AG09309 (cell line): Measurements from ENCODE around the gene PRIMA1.

Source experiments
- DNase-seq: peaks from one replicate; pipeline ENCODE4 v3.0.0-alpha.2; 2010; ENCODE audit warnings: low read depth
- H3K4me3 ChIP-seq: 2 replicates; pipeline ENCODE4 v1.5.1; 2011; ENCODE audit warnings: mild to moderate bottlenecking, low read depth, low read length, moderate library complexity; ENCODE audit not compliant: control insufficient read depth
- CTCF ChIP-seq: IDR thresholded peaks from 2 replicates; pipeline ENCODE4 v1.5.1; 2011; ENCODE audit warnings: mild to moderate bottlenecking, low read depth, low read length, inconsistent platforms; ENCODE audit not compliant: insufficient read depth, control insufficient read depth; ENCODE audit errors: missing control alignments

Gene PRIMA1, protein sequence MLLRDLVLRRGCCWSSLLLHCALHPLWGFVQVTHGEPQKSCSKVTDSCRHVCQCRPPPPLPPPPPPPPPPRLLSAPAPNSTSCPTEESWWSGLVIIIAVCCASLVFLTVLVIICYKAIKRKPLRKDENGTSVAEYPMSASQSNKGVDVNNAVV

GRCh38 chr14:93788293-93788542, at the start of gene PRIMA1:
Gene PRIMA1 (minus strand): TSS chr14:93788485. CDS start chr14:93787718, 767 bp downstream.
- no peak within 1 kb of the TSS; the same call in 1 of the 2 replicates for H3K4me3 ChIP-seq
- TF ChIP-seq CTCF, result no peak
- DNase-seq, result no peak

DNA sequence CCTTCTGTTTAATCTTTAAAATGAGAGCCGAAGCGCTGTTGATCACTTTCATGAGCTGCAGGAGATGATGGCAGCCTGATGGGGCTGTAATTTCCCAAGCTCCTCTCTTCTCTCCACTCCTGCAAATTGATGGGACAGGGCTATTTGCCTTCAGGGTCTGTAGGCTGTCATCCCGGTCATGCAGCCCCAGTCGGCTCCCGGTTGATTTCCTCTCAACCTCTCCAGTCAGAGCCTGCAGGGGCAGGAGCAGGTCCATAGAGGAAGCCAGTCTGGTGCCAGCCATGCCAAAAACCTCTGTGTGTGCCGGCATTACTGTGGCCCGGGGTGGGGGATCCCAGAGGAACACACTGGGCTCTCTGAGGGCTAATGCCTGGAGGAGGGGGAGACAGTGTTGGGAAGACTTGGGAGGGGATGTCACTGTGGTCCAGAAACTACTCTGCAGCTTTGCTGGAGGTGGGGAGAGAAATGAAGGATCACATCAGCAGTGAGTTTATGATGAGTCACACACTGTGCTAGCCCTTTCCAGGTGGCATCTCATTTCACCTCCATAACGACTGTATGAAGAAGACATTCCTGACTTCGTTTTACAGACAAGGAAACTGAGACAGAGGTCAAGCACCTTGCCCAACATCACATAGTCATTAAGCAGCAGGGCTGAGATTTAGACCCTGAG, 46.5 kb upstream of the PRIMA1 start:
- no peak for TF ChIP-seq CTCF
- no peak overlapping the region for H3K4me3 ChIP-seq
- DNase-seq, result no peak

DNA sequence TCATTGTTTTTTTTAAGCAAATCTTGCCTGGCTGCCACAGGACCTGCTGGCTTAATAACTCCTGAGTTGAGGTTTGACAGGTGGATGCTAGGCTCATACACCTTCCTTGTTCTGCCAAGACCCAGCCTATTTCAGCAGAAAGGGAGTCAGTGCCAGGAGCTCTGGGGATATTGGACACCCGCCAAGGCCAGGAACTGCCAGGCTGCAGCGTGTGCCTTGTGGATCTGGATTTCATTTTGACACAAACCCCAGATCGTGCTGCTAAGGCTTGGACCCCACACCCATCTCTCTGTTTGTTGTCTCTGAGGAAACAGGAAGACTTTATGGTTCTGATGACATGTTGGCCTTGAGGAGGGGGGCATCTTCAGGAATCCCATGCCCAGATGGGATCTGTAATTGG, 44.4 kb upstream of the PRIMA1 start:
- DNase-seq, result no peak
- no peak for TF ChIP-seq CTCF
- H3K4me3 ChIP-seq, result no peak overlapping the region

GRCh38 chr14:93832081-93832480, 43.8 kb upstream of the PRIMA1 start:
- TF ChIP-seq CTCF, result no peak
- no peak overlapping the region for H3K4me3 ChIP-seq
- no peak for DNase-seq

- DNase-seq, result no peak
- no peak overlapping the region for H3K4me3 ChIP-seq
- TF ChIP-seq CTCF, result no peak
Measured at GRCh38 chr14:93830753-93831461, 42.6 kb upstream of the PRIMA1 start.

GRCh38 chr14:93829839-93830481, 41.7 kb upstream of the PRIMA1 start:
- no peak for DNase-seq
- TF ChIP-seq CTCF, result no peak

More at GRCh38 chr14:93829839-93830481, 41.7 kb upstream of the PRIMA1 start:
- H3K4me3 ChIP-seq, result no peak overlapping the region
